SKM-1 treated with dmso at 0.1 percent for 144 hours (cell line): ENCODE results near the gene ARL2BP.

Experiments
- DNase-seq: peaks from one replicate; lab custom pipeline; 2025; ENCODE audit not compliant: unreplicated experiment; lab: John Stamatoyannopoulos, UW

Gene ARL2BP

GRCh38 chr16:57281791-57282190 is 36.7 kb downstream of the ARL2BP start:
- no peak for DNase-seq

GRCh38 chr16:57282510-57283213 is 37.6 kb downstream of the ARL2BP start:
- no peak for DNase-seq

- no peak for DNase-seq
Measured at GRCh38 chr16:57283214-57283958, 38.3 kb downstream of the ARL2BP start.

- DNase-seq: no peak
Measured at GRCh38 chr16:57283959-57284208, 38.8 kb downstream of the ARL2BP start.

- DNase-seq: no peak
Measured at GRCh38 chr16:57284209-57284951, 39.3 kb downstream of the ARL2BP start, which contains the start of gene PLLP. PLLP (minus strand) TSS chr16:57284672; CDS start chr16:57284540, 132 bp downstream.

GRCh38 chr16:57284952-57285363 is 39.9 kb downstream of the ARL2BP start:
- DNase-seq: no peak

- DNase-seq: no peak
Measured at GRCh38 chr16:57285379-57285778, 40.3 kb downstream of the ARL2BP start.

- no peak for DNase-seq
Measured at GRCh38 chr16:57289391-57290257, 44.6 kb downstream of the ARL2BP start.

GRCh38 chr16:57297856-57298255 is 52.8 kb downstream of the ARL2BP start:
- no peak for DNase-seq

GRCh38 chr16:57299009-57299718 is 54.1 kb downstream of the ARL2BP start:
- no peak for DNase-seq

GRCh38 chr16:57299719-57300386 is 54.8 kb downstream of the ARL2BP start:
- DNase-seq: peak; percentile 93

GRCh38 chr16:57300387-57301125 is 55.5 kb downstream of the ARL2BP start:
- peak; percentile 99 for DNase-seq

- no peak for DNase-seq
Measured at GRCh38 chr16:57301126-57301817, 56.2 kb downstream of the ARL2BP start.
